Measurements from ENCODE around the gene MIB1.

GRCh38 chr18:21896732-21897336 lies 156.2 kb downstream of the MIB1 start:
- TF ChIP-seq POLR2A (IDR thresholded peaks at IDR 0.05): no peak
- TF ChIP-seq, protein P1, sequence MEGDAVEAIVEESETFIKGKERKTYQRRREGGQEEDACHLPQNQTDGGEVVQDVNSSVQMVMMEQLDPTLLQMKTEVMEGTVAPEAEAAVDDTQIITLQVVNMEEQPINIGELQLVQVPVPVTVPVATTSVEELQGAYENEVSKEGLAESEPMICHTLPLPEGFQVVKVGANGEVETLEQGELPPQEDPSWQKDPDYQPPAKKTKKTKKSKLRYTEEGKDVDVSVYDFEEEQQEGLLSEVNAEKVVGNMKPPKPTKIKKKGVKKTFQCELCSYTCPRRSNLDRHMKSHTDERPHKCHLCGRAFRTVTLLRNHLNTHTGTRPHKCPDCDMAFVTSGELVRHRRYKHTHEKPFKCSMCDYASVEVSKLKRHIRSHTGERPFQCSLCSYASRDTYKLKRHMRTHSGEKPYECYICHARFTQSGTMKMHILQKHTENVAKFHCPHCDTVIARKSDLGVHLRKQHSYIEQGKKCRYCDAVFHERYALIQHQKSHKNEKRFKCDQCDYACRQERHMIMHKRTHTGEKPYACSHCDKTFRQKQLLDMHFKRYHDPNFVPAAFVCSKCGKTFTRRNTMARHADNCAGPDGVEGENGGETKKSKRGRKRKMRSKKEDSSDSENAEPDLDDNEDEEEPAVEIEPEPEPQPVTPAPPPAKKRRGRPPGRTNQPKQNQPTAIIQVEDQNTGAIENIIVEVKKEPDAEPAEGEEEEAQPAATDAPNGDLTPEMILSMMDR (IDR thresholded peaks at IDR 0.05): no peak

Measured in body of pancreas (tissue), 4 donors.